Stimulated activated CD4-positive, alpha-beta T cell treated with anti-CD3 and anti-CD28 coated beads, Interleukin-4, amount 100 ng/mL, for 24 hours (primary cell): ENCODE data around the gene SCGB1C1.
"Not testable (repeated sequence)": the region's sequence is repeated elsewhere in the genome, so short reads cannot be mapped to it uniquely, and the experiment has no call there.

ENCODE experiments used
- DNase-seq: peaks from one replicate; pipeline ENCODE4 v3.0.0-alpha.2; 2020

The SCGB1C1 gene

GRCh38 chr11:192674-193128 is at the start of gene SCGB1C1:
Gene SCGB1C1, plus strand, starts transcription at chr11:193078. Its CDS starts 22 bp downstream, at chr11:193100.
- DNase-seq = not testable (repeated sequence)

- not testable (repeated sequence) for DNase-seq
Measured at GRCh38 chr11:180242-180641, 12.6 kb upstream of the SCGB1C1 start.

GRCh38 chr11:189200-189783 is 3.6 kb upstream of the SCGB1C1 start:
- not testable (repeated sequence) for DNase-seq

GRCh38 chr11:189843-190311 is 3.0 kb upstream of the SCGB1C1 start:
- DNase-seq = peak; percentile 46

- DNase-seq = not testable (repeated sequence)
Measured at GRCh38 chr11:190546-190945, 2.3 kb upstream of the SCGB1C1 start.

DNA sequence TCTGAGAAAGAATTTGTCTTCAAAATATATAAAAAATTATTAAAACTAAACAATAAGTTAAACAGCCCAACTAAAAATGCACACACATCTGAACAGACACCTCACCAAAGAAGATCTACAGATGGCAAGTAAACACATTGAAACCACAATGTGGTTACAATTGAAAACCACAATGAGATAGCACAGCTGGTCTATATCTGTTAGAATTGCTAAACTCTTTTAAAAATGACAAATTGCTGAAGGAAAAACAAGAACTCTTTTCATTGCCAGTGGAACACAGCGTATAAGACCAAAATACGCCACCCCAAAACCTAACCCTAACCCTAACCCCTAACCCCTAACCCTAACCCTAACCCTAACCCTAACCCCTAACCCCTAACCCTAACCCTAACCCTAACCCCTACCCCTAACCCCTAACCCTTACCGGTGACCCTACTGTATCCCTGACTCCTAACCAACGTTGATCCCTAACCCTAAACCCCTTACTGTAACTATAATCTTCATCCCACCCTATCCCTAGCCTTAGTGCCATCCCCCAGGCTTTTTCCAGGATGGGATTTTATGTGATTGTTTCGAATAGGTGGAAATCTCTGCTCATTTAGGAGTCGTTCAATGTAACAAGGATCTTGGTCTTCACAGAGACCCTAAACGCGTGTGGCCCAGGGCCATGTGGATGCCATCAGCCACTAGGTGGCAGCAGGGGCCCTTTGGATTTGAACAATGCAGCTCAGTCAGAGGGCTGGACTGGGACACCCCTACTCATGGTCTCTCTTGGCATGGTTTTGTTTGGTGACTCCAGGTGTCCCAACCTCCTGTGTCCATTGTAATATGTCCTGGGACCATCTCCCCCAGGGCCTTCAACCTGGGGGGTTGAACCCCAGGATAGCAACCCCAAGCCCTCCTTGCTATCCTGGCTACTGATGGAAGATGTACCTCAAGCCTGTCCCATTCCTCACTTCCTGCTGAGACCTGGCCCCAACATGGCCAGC is 1.1 kb upstream of the SCGB1C1 start:
- peak; percentile 47 for DNase-seq

- not testable (repeated sequence) for DNase-seq
Measured at GRCh38 chr11:193481-193880, 603 bp downstream of the SCGB1C1 start.

DNA sequence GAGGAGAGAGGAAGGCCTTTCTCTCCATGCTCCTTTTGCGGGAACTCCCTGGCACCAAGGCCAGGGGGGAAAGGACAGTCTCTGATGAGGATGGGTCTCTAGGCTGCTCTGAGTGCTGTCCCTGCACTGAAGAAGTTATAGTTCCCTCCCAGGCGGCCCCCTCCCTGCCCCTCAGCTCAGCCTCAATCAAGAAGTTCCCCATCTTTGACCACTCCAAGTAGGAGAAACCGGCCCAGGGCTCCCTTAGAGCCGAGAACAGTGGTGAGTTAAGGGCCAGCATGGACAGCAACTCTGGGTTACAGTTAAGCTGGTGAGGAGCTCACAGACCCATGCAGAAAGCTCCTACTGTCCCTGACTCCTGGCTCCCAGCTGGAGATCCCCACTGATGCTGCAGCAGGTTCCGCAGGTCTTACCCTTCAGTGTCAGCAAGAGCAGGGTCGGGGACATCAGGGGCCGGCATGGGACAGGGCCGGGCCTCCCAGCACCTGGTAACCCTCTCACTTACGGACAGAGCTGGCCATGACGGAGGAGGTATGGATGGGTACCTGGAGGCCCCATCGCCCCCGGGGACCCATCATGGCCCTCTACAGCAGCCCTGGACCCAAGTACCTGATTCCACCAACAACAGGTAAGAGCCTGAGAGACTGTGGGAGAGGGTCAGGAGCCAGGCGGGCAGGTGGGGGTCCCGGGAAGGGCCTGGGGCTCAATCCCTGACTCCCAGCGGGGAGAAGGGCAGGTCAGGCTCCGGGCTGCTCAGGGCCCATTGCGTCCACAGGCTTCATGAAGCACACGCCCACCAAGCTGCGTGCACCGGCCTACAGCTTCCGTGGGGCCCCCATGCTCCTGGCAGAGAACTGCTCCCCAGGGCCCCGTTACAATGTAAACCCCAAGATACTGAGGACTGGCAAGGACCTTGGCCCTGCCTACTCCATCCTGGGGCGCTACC is 4.2 kb downstream of the SCGB1C1 start:
- DNase-seq = peak; percentile 2

- peak; percentile 2 for DNase-seq
Measured at GRCh38 chr11:197741-198235, 4.9 kb downstream of the SCGB1C1 start.

DNA sequence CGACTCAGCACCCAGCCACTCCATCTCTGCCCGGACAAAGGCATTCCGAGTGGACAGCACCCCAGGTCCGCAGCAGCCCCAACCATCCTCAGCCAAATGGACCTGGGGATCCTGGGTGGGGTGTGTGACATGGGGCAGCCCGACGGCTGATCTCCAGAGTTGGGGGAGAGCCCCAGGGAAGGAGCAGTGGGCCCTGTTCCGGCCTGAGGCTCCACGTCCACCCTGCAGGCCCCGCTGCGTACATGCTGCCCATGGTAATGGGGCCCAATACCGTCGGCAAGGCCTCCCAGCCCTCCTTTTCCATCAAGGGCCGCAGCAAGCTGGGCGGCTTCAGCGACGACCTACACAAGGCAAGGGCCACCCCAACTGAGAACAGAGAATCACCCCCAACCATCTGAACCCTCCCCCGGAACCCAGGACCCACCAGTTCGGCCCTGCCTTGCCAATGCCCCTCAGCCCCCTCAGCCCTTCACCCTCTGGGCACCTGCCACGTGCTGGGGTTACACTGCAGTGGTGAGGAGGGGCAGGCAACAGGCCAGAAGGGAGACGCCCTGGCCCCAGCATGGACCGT is 5.4 kb downstream of the SCGB1C1 start:
- DNase-seq = no peak

GRCh38 chr11:199004-199581 is 6.2 kb downstream of the SCGB1C1 start:
- DNase-seq = peak; percentile 2

GRCh38 chr11:199782-200181 is 6.9 kb downstream of the SCGB1C1 start:
- peak; percentile 2 for DNase-seq

DNA sequence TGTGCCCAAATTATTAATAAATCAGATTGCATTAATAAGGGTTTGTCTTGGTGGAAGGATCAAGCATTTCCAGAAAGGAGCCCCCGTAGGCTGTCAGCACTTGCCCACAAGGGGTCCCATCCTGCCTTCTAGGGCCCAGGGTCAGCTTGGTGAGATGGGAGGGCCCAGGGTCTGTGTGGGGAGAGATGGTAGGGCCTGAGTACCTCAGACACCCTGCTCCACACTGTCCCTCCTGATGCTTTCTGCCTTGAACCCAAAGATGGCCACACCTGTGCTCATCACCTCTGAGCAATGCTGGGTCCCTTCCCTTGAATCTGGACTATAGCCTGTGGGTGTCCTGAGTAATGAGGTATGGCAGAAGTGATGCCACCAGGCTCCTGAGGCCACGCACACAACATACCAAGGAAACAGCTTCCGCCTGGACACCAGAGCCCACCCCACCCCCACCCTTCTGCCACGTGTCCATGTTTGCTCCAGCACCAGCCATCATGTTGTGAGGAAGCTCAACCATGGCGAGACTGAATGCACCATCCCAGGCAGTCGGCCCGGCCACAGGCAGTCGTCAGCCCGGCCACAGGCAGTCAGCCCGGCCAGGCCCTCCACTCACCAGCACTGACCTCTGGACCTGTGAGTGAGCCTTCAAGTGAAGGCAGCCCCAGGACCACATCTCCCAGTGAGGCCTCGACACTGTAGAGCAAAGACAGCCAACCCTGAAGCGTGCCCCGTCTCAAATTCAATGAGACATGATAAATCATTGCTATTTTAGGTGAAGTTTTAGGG is 7.5 kb downstream of the SCGB1C1 start:
- DNase-seq = peak; percentile 3

- DNase-seq = peak; percentile 2
Measured at GRCh38 chr11:201966-202365, 9.1 kb downstream of the SCGB1C1 start.

DNA sequence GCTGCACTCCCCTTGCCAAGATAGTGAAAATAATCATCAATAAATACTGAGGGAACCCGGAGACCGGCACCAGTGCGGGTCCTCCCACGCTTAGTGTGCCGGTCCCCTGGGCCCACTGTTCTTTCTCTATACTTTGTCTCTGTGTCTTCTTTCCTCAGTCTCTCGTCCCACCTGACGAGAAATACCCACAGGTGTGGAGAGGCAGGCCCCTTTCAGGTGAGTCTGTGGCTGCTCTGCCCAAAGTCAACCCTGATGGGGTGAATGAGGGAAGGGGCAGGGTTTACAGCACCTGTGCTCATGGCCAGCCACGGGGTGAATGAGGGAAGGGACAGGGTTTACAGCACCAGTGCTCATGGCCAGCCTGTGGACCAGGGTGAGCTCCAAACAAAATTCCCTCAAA is 9.6 kb downstream of the SCGB1C1 start:
- no peak for DNase-seq

DNA sequence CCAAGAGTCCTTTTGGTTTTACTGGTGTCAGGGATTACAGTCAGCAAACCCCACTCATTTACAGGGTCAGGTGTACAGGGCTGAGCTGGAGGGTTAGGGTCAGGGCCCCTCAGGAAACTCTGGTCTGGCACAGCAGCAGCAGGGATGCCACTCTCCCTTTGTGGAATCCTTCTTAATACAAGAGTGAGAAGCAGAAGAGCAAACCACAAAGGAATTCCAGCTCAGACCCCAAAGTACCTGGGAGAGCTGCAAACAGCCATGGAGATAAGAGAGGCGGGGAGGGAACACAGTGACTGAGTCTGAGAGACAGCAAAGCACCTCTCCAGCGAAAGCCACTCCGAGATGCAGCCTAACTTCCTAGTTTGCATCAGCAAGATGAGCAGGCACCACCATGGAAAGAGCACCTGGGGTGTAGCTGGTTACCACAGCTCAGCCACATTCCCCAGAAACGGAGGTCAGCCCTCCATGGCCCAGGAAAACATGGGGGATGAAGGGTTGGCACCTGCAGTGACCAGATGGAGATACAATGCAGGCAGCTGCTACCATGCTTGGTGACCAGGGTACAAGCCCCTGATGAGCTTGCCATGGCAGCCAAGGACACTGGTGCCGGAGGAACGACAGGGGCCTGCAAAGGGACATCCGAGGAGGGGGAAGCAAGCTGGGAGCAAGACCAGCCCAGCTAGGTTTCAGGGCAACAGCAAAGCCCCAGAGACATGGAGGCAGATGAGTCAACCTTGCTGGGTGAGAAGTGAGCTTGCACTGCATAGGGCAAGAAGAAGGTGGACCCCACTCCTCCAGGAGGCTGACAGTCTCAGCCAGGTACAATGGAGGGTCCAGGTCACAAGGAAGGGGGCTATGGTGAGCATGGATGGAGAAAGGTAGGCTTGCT is 10.4 kb downstream of the SCGB1C1 start:
- DNase-seq = peak; percentile 2

GRCh38 chr11:203945-204586 is 11.2 kb downstream of the SCGB1C1 start:
- DNase-seq = no peak

DNA sequence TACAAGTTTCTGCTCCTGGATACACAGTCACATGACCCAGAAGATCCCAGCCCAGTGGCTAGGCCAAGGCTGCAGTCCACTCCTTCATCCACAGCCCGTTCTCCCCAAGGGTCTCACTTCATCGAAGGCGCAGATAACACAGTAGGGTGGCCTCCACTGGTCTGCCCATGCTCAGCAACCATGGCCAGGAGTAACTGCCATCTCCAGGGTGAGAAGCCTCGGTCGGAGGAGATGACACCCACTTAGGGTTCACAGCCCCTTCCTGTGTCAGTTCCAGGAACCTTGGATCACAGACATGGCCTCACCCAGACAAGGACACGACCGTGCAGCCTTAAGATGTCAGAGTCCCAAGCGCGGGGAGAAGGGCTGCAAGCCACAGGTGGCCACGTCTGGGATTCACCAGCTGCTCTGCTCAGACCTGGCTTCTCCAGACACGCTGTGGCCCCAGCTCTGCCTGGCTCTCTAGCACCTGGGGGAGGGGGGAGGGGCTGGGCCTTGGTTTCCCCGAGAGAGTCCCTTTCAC is 11.8 kb downstream of the SCGB1C1 start:
- no peak for DNase-seq
